ENCODE data around the gene SIRPB2. TPM values are rescaled to one million over a fixed set of nuclear protein-coding genes. Genes with fewer than 3 reads are reported as not detected.

SIRPB2 gene
- total and polyA plus RNA-seq, 10 of the 15 experiments (the other 5 are each of a cell fraction or from before 2014, with no cell fraction given) = not detected

DNA sequence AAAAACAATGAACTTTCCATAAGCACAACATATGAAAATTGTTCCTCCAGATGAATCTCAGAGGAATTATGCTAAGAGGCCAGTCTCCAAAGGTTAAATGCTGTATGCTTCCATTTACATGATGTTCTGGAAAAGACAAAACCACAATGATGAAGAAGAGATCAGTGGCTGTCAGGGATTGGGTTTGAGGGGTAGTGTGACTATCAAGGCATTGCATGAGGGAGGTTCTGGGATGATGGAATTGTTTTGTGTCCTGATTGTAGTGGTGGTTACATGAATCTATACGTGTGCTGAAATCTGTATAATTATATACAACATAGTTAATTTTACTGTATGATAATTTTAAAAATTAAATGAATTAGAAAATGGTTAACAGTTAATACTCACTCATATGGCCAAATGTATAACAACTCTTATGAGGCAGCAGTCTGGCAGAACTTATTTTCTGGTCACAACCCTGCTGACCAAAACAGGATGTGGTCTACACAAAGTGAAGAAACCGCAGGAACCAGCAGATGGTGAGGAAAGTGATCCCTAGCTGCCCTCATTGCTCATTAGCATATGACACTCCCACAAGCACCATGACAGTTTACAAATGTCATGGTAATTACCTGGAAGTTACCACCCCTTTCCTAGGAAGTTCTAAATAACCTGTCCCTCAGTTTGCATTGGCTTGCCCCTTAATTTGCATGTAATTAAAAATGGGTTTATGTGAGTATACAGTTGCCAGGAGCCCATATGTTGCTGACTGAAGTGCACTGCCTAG, 56.5 kb downstream of the SIRPB2 start (continued):
- TF ChIP-seq, protein P1, sequence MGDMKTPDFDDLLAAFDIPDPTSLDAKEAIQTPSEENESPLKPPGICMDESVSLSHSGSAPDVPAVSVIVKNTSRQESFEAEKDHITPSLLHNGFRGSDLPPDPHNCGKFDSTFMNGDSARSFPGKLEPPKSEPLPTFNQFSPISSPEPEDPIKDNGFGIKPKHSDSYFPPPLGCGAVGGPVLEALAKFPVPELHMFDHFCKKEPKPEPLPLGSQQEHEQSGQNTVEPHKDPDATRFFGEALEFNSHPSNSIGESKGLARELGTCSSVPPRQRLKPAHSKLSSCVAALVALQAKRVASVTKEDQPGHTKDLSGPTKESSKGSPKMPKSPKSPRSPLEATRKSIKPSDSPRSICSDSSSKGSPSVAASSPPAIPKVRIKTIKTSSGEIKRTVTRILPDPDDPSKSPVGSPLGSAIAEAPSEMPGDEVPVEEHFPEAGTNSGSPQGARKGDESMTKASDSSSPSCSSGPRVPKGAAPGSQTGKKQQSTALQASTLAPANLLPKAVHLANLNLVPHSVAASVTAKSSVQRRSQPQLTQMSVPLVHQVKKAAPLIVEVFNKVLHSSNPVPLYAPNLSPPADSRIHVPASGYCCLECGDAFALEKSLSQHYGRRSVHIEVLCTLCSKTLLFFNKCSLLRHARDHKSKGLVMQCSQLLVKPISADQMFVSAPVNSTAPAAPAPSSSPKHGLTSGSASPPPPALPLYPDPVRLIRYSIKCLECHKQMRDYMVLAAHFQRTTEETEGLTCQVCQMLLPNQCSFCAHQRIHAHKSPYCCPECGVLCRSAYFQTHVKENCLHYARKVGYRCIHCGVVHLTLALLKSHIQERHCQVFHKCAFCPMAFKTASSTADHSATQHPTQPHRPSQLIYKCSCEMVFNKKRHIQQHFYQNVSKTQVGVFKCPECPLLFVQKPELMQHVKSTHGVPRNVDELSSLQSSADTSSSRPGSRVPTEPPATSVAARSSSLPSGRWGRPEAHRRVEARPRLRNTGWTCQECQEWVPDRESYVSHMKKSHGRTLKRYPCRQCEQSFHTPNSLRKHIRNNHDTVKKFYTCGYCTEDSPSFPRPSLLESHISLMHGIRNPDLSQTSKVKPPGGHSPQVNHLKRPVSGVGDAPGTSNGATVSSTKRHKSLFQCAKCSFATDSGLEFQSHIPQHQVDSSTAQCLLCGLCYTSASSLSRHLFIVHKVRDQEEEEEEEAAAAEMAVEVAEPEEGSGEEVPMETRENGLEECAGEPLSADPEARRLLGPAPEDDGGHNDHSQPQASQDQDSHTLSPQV (IDR thresholded peaks at IDR 0.05) = no peak
- TF ChIP-seq NRF1 (conservative IDR thresholded peaks at IDR 0.05; ENCODE audit: low read depth, low read length) (no peak), RELA (IDR thresholded peaks at IDR 0.05; ENCODE audit: borderline replicate concordance, partially characterized antibody) (no peak), RUNX3 (IDR thresholded peaks at IDR 0.05; ENCODE audit: low read length) (peak; percentile 97), DPF2 (IDR thresholded peaks at IDR 0.05) (peak; percentile 89), RB1 (IDR thresholded peaks at IDR 0.05; ENCODE audit: borderline replicate concordance) (no peak), SRF (IDR thresholded peaks at IDR 0.05; ENCODE audit: low read depth in 2 of 2, low read length in 2 of 2) (no peak), SMARCA5 (IDR thresholded peaks at IDR 0.05) (no peak), EGR1 (IDR thresholded peaks at IDR 0.05; ENCODE audit: borderline replicate concordance in 1 of 2, low read depth in 2 of 2, low read length in 2 of 2) (no peak), TCF3 (IDR thresholded peaks at IDR 0.05; ENCODE audit: borderline replicate concordance, insufficient read depth, low read depth, low read length) (peak; percentile 57; the same call in 1 of the 2 replicates), SIN3A (IDR thresholded peaks at IDR 0.05; ENCODE audit: low read depth, low read length) (no peak), CEBPB (IDR thresholded peaks at IDR 0.05; ENCODE audit: borderline replicate concordance in 1 of 2, low read depth in 2 of 2, low read length in 2 of 2) (no peak)
- TF ChIP-seq, protein P2, sequence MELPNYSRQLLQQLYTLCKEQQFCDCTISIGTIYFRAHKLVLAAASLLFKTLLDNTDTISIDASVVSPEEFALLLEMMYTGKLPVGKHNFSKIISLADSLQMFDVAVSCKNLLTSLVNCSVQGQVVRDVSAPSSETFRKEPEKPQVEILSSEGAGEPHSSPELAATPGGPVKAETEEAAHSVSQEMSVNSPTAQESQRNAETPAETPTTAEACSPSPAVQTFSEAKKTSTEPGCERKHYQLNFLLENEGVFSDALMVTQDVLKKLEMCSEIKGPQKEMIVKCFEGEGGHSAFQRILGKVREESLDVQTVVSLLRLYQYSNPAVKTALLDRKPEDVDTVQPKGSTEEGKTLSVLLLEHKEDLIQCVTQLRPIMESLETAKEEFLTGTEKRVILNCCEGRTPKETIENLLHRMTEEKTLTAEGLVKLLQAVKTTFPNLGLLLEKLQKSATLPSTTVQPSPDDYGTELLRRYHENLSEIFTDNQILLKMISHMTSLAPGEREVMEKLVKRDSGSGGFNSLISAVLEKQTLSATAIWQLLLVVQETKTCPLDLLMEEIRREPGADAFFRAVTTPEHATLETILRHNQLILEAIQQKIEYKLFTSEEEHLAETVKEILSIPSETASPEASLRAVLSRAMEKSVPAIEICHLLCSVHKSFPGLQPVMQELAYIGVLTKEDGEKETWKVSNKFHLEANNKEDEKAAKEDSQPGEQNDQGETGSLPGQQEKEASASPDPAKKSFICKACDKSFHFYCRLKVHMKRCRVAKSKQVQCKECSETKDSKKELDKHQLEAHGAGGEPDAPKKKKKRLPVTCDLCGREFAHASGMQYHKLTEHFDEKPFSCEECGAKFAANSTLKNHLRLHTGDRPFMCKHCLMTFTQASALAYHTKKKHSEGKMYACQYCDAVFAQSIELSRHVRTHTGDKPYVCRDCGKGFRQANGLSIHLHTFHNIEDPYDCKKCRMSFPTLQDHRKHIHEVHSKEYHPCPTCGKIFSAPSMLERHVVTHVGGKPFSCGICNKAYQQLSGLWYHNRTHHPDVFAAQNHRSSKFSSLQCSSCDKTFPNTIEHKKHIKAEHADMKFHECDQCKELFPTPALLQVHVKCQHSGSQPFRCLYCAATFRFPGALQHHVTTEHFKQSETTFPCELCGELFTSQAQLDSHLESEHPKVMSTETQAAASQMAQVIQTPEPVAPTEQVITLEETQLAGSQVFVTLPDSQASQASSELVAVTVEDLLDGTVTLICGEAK (IDR thresholded peaks at IDR 0.05; ENCODE audit: borderline replicate concordance) = peak; percentile 47; the same call in 1 of the 2 replicates
- TF ChIP-seq, protein P3, sequence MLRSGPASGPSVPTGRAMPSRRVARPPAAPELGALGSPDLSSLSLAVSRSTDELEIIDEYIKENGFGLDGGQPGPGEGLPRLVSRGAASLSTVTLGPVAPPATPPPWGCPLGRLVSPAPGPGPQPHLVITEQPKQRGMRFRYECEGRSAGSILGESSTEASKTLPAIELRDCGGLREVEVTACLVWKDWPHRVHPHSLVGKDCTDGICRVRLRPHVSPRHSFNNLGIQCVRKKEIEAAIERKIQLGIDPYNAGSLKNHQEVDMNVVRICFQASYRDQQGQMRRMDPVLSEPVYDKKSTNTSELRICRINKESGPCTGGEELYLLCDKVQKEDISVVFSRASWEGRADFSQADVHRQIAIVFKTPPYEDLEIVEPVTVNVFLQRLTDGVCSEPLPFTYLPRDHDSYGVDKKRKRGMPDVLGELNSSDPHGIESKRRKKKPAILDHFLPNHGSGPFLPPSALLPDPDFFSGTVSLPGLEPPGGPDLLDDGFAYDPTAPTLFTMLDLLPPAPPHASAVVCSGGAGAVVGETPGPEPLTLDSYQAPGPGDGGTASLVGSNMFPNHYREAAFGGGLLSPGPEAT (IDR thresholded peaks at IDR 0.05; ENCODE audit: low read depth) = no peak
- TF ChIP-seq, protein P4, sequence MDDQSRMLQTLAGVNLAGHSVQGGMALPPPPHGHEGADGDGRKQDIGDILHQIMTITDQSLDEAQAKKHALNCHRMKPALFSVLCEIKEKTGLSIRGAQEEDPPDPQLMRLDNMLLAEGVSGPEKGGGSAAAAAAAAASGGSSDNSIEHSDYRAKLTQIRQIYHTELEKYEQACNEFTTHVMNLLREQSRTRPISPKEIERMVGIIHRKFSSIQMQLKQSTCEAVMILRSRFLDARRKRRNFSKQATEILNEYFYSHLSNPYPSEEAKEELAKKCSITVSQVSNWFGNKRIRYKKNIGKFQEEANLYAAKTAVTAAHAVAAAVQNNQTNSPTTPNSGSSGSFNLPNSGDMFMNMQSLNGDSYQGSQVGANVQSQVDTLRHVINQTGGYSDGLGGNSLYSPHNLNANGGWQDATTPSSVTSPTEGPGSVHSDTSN (IDR thresholded peaks at IDR 0.05; ENCODE audit: insufficient replicate concordance, low read depth, low read length) = no peak
- TF ChIP-seq, protein P5, sequence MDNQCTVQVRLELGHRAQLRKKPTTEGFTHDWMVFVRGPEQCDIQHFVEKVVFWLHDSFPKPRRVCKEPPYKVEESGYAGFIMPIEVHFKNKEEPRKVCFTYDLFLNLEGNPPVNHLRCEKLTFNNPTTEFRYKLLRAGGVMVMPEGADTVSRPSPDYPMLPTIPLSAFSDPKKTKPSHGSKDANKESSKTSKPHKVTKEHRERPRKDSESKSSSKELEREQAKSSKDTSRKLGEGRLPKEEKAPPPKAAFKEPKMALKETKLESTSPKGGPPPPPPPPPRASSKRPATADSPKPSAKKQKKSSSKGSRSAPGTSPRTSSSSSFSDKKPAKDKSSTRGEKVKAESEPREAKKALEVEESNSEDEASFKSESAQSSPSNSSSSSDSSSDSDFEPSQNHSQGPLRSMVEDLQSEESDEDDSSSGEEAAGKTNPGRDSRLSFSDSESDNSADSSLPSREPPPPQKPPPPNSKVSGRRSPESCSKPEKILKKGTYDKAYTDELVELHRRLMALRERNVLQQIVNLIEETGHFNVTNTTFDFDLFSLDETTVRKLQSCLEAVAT (IDR thresholded peaks at IDR 0.05) = peak; percentile 97

Measured in GM12878 (cell line).